Activated CD8-positive, alpha-beta memory T cell treated with anti-CD3 and anti-CD28 coated beads, Interleukin-2, amount 50 U/mL, for 24 hours (primary cell): ENCODE results near the gene ATG7.
"Not testable (repeated sequence)": the region's sequence is repeated elsewhere in the genome, so short reads cannot be mapped to it uniquely, and the experiment has no call there.

Experiments
- DNase-seq: peaks from one replicate; pipeline ENCODE4 v3.0.0-alpha.2; 2020; ENCODE audit errors: extremely low read depth

ATG7 gene

DNA sequence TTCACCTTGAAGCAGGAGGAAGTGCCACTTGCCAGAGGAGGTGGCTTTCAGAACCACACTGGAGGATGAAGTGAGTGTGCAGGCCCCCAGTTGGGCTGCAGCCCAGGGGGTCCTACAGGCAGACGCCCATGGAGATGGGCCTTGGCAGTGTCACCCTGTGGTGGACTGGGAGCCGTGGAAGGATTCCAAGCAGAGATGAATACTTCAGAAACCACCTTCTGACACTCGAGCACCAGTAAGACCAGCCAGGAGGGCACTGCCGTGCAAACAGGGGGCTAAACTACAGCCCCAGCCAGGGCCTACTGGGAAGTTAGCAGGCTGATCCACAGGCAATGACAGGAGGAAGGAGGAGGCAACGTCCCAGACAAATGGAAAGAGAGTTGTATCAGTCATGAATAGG lies 316.1 kb downstream of the ATG7 start:
- no peak for DNase-seq

DNA sequence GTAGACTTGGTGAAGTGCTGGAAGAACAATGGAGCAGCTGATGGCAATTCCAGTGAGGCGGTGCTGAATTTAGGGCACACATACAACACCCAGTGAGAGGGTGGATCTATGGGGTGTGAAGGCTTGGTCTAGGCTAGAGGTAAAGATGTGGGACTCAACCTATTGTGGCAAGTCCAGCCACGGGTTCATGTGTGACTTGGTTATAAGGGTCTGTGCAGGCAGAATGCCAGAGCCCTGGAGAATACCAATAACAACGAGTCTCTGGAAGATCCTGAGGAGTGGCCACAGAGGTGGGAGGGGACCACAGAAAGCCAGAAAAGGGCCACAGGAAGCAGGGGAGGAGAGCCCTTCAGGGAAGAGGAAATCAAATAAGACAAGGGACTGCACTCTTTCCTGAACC lies 316.6 kb downstream of the ATG7 start:
- DNase-seq = no peak

DNA sequence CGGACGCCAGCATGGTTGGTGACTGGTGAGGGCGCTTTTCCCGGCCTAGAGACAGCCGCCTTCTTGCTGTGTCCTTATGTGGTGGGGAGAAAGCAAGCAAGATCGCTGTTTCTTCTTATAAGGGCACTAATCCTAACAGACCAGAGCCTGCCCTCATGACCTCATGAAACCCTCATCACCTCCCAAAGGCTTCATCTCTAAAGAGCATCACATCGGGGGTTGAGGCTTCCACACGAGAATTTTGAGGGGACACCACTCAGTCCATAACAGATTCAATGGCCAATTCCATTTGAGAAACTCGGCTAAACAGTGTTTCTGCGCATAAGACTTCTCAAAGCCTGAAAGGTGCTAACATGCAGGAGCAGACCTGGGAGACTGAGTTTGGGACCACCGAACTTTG lies 317.5 kb downstream of the ATG7 start:
- DNase-seq = no peak

DNA sequence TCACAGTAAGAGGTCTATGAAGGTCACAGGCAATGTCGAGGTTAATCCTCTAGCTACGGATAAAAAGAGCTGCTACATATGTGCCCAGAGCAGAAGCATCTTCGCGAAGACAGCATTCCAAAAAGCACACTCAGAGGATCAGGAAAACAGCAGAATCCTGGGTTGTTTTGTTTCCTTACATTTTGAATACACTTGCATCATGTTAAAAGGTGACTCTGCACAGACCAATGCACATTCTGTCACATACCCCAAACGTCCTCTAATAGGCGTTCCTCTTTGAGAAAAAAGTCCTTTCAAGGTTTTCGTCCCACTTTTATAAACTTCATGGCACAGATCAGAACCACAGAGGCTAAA lies 318.8 kb downstream of the ATG7 start:
- DNase-seq = no peak

DNA sequence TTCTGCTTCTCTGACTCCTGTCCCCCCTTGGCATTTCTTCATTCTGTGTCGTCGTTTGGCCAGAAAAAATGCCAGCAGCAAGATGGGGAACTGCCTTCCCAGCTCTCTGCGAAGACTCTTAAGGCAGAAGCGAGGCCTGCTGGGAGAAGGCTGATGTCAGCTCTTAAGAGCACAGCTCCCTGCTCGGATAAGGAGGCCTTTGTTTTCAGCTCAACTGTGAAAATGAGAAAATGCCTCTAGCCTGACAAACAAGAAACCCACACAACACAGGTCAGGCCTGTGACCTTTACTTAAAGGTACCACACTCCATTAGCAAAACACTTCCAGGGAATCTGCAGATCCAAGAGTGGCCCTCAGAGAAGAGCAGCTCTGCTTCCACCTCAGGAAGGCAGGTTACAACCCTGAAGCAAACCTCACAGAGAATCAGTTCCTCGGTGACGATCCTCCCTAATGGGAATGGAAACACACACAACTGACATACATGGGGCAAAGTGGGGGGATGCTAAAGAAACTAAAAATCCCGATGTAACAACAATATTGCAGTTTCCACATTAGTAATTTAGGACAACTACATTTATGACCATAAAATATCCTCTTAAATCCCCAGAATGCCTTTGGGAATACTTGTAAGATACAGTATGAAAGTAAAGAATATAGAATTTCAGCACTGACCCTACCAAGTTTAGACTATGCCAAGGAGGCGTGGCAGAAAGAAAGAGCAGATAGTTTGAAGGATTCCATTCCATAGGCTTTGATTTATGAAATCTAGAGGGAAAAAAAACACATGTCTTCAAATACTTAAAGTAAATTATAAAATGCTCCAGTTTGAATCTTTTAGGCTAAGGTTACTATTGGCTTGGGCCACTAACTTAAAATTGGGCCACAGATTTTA lies 319.4 kb downstream of the ATG7 start:
- DNase-seq = no peak

DNA sequence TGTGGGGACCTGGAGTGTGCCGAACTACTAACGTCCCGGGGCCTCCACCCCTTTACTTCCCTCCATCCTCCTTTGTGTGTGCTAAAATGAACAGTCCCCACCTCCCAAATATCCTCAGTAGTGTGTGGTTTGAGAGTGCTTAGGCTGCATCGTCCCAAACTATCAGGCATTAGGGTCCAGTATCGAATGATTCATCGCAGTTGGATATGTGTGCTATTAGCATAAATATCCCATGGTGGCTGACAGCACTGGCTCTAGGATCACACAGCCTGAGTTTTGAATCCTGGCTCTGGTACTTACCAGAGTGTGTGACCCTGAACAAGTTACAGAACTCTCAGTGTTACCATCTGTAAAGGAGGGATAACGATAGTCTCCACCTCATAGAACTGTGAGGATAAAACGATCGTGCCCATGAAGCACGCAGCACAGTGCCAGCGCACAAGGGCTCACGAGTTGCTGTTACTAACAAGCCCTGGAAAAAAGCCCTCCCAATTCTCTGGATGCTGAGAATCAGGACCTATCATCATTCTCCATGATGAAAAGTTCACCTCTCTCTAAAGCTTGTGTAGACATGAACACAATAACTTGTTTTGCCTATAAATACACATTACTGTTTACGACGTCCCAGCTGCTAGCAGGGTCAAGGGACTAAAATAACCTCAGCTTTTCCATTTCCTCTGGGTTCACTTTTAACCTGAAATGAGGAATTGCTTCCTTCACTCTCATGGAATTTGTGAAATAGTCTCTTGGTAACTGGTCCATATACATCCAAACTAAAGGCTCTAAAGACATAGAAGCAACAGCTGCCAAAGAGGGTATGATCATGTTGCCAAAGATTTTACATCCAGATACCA lies 320.5 kb downstream of the ATG7 start:
- no peak for DNase-seq

DNA sequence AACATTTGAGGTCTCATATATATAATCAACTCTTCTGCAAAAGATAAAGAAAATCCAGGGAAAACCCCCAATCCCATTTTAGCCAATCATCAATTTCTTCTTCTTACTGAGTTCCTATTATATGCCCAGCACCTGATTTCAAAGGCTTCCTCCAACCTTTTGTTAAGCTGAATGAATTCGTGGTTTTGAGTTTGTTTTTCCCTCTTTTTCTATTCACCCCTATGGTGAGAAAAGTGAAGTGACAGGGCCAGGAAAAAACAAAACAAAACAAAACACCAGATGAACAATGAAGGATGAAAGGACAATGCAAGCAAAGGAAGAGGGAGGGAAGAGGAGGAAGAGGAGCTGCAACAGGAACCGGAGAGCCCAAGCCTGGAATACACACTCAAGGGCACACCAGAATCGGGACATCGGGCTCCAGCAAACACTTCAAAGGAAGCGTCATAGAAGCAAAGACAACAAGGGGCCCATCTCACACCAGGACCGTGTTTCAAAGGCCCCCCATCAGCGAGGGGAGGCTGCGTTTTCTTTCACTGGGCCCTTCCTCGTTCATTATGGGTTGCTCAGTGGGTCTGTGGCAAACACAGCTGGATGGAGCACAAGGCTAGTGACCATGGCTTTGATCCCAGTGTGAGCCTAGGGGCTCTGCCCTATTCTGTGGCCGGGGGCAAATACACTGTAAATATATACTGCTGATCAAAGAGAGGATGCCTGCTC lies 321.3 kb downstream of the ATG7 start:
- DNase-seq = no peak

DNA sequence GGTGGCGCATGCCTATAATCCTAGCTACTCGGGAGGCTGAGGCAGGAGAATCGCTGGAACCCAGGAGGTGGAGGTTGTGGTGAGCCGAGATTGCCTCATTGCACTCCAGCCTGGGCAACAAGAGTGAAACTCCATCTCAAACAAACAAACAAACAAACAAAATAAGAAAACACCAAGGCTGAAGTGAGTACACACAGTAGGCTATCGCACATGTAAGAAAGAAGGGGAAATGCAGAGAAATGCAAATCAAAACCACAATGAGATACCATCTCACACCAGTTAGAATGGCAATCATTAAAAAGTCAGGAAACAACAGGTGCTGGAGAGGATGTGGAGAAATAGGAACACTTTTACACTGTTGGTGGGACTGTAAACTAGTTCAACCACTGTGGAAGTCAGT lies 322.8 kb downstream of the ATG7 start:
- DNase-seq = not testable (repeated sequence)

DNA sequence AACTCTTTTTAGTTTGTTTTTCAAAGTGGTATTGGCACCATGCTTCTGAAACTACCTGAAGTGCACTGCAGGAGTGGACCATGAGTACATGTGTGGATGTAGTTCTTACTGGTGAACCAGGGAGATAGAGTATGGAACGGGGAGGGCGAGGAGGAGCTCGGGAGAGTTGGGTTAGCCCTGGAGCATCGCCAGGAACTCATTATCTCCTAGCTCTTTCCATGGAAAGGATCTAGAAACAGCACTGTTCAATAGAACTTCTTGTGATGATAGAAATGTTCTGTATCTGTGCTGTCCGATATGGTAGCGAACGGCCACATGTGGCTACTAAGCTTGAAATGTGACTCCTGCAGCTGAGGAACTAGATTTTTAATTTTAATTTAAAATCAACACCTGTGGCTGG lies 324.2 kb downstream of the ATG7 start:
- no peak for DNase-seq

DNA sequence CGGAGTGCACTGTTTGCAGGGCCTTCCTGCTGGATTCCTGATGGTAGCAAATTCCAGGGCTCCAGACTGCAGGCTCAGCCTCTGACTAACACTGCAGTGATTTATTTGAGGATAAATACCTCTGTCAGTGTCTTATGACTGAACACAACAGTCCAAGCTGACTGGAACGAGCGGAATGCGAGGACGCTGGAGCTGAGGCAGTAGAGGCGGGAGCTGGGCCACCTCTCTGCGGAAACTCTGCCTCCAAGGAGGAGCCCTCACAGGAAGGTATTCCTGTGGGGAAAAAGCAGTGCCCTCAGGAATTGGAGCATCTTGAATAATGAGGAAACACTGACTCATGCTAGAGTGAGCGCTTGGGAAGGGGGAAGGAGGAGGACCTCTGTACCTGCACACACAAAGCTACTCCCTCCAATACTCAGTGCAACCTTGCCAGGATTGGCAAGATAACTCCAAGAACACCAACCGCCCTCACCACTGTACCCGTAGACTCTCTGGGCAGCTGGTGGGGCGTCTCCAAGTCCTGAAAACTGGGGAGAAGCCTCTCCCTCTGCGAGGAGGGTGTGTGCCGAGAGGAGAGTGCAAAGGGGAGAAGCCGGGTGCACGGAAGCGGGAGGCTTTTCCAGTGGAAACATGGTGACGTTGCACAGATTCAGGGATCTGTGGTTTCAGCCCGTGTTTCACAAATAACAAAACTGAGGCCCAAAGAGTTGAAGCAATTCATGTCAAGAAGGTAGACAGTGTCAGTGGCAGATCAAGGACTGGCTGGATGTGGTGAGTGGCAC lies 328.5 kb downstream of the ATG7 start:
- no peak for DNase-seq

DNA sequence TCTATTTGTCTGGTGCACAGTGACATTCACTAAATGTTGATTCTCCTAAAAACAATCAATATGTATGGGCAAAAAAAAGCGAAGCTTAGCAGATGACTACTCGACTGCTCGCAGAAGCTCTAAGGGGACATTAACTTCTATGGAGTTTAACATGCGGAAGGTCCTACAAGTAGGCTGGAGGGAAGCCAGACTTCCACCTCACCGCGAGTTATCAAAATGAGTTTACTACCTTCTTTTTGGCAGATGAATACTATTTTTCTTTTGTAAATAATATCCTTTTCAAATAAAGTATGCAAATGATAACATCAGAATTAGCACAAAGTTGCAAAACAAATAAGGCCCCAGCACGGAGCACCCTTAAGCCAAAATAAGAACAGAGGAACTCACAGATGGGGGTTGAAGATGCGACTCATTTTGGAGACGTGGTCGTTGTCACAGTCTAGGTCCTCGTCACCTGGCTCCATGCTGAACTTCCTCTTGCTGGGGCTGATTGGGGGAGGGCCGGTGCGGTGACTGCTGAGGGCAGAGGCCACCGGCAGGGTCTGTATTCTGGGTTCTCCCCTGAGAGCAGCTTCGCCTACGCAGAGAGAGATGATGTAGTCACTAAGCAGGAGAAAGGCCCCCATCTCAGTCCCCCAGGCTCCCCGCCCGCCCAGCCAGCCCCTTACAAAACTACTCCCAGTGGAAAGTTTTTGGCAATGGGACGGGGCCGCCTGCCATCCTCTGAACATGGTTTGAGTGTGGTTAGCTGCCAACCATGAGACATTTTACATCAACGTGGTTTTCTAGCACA lies 329.4 kb downstream of the ATG7 start:
- no peak for DNase-seq

DNA sequence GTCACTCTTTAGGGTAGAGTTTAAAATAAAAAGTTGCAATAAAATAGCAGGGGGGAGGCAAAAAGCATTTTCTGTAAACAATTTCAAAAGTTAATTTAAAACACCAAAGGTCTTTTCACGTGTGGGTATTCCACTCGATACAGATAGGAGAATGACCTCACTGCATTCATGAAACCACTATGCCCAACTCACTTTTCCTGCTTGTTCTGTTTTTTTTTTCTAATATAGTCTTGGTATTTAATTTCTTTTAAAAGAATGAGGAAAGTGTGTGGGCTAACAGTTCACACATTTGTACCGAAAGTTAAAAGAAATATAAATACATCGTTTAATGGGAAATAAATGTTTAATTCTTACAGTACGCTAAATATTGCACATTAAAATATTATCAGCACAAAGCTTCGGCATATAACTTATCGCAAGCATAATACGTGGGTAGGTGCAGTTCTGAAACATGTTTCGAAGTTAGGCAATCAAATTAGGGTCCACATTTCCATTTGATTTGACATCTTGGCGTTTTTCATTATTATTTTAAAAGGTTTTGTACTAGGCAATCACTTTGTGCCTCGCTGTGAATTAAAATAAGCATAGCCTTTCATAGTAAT lies 330.1 kb downstream of the ATG7 start:
- no peak for DNase-seq

DNA sequence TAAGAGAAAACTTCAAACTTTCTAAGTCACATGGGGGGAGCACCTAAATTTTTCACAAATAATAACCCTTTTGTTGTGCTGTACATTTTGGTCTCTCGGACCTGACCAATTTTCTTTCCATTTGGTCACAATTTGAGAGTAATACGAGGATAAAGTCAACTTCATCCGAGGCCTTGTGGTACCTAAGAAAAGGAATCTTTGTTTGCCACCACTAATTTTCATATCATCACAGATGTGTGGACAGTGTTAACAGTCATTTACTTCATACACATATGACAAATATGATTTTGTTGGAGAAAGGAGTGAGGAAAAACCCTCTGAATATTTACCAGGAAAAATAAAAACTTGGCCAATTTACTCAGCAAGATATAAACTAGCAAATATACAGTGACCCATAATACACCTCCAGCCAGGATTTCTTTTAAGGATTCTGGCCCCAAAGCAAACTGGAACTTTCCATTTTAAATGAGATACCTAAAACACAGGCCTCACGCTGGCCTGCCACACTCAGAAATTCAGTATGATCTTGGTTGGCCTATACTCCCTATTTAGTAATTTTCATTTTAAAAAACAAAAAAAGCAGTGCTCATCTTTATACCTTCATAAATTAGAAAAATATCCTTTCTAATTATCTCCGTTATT lies 330.8 kb downstream of the ATG7 start:
- no peak for DNase-seq

DNA sequence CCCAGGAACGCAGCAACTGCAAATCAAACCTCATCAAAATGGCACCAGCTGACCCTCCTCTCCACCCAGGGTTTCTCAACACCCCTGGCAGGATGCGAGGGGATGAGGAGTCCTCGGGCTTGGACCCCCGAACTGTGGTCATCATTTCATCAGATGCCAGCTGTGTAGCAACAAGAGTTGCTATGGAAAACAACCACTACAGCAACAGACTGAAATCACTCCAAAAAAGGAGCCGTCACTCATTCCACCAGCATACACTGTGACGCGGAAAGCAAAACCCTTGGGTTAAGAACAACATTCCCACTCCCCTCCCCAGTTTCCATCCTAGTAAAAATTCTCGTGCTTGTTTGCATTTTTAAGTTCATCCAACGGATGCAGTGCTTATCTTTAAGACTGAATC lies 331.4 kb downstream of the ATG7 start:
- no peak for DNase-seq

DNA sequence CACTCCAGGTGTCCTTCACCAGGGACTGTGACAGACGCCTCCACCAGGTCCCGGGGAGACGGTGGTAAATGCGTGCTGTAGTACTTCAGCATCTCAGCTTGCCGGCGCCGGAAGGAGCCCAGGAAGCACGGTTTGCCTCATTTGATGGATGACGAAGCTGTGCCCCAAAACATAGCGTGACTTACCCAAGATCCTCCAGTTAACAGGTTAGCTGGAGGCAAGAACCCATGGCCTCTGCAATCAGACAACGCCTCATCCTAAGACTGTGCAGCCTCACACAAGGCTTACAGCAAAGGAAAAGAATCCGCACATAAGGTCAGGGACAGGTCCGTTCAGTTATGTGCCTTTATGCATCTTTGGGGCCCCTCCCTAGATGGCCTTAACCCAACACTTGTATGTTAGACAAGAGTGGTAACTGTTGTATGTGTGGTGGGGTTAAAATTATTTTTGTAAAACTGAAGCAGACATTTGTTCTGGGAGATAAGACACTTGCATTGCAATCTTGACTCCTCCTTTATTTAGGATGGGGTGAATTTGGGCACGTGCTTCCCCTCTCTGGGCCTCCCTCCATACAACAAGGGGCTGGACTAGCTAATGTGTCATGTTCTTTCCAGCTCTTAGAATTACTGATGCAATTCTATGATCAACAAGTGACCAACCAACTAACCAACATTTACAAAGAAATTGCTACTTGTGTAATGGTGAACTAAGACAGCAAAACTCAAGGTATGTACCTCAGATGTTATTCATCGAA lies 332.1 kb downstream of the ATG7 start:
- no peak for DNase-seq

DNA sequence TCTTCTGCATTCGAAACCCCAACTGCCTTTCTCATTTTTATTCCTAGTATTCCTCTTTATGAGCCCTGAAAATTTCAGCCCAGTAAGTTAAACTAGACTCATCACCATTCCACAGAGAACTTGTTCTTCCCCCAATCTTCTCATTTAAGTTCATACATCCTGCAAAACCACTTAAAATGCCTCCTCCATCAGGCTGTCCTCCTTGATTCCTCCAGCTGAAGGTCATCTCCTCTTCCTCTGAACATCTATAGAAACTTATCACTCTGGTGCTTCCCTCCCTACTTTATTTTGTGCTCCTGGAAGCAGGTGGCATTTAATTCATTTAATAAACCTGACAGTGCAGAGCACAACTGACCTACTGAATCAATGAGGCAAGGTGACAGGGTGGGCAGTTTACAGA lies 333.2 kb downstream of the ATG7 start:
- DNase-seq = no peak

DNA sequence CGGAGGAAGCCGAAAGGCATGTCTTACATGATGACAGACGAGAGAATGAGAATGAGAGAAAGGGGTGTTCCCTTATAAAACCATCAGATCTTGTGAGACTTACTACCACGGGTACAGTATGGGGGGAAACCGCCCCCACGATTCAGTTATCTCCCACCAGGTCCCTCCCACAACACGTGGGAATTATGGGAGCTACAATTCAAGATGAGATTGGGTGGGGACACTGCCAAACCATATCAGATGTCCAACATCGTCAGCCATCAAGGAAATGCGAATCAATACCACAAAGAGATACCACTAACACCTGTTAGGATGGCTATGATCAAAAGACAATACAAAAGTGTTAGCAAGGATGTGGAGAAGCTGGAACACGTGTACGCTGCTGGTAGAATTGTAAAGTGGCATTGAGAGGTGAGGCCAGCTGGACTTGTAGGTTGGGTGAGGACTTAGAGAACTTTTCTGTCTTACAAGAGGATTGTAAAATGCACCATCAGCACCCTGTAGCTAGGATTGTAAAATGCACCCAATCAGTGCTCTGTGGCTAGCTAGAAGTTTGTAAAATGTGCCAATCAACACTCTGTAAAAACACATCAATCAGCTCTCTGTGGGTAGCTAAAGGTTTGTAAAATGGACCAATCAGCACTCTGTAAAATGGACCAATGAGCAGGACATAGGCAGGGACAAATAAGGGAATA lies 334.0 kb downstream of the ATG7 start:
- DNase-seq = no peak

DNA sequence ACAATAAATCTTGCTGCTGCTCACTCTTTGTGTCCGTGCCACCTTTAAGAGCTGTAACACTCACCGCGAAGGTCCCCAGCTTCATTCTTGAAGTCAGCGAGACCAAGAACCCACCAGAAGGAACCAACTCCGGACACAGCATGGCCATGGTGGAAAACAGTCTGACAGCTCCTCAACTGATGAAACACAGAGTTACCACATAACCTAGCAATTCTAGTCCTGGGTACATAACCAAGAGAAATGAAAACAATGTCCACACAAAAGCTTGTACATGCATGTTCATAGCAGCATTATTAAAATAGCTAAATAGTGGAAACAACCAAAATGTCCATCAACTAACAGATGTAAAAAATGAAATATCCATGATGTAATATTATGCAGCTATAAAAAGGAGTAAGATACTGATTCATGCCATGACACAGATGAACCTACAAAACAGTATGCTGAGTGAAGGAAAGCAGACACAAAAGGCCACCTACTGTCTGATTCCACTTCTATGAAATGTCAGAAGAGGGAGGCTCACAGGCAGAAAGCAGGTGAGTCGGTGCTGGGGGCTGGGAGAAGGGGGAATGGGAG lies 334.8 kb downstream of the ATG7 start:
- no peak for DNase-seq
